HG03280 (cell line): Measurements from ENCODE around the gene HERC3.

Source experiments
- ATAC-seq: cut with Tn5 transposase; IDR thresholded peaks from one replicate; pipeline ENCODE4 v1.9.1; 2021; ENCODE audit warnings: mild to moderate bottlenecking, moderate library complexity; ENCODE audit not compliant: unreplicated experiment

Gene HERC3

GRCh38 chr4:88744609-88745008 lies 152.3 kb downstream of the HERC3 start:
- ATAC-seq = no peak

DNA sequence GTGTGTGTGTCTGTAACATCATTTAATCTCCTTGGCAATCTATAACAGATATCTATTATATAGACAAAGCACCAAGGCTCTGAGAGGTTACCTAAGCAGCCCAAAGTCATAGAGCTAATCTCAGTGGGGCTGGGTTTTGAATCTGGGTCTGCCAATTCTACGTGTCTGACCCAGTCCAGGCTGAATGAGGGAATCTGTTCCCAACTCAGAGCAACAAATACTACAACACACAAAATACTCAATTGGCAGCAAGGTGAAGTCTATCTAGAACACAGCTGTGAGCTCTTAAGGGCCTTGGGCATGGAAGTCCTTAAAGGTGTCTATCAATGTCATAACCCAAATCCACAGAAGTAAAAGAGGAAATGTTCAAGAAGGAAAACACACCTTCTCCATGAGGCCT lies 152.9 kb downstream of the HERC3 start:
- no peak for ATAC-seq

DNA sequence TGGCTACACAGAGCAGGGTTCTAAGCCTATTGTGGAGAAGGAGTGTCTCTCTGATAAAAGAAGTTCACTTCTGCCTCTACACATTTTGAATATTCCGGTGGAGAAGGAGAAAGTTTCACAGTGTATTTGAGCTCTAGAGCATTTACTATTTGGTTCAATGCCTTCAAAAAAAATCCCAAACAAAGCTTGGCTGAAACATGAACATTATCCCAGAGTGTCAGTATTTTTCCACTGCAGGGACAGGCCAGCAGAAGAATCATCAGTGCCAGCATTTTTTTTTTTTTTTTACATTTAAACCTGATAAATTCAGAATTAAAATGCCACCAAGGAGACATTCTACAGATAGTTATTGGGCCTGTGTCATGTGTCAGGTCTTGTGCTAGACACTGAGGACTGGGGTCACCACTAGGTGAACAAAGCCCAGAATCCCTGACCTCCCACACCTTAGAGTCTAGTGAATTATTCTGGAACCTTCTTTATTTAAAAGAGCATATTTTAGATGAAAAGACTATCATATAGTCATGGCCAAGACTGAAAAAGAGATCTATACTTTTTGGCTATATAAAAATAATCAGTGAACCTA lies 153.4 kb downstream of the HERC3 start:
- ATAC-seq = no peak

- ATAC-seq = no peak
Observed at GRCh38 chr4:88746206-88746605, 153.9 kb downstream of the HERC3 start.

GRCh38 chr4:88747351-88747750 lies 155.1 kb downstream of the HERC3 start:
- no peak for ATAC-seq

GRCh38 chr4:88750369-88750768 lies 158.1 kb downstream of the HERC3 start:
- no peak for ATAC-seq

- ATAC-seq = no peak
Observed at GRCh38 chr4:88751258-88752075, 159.2 kb downstream of the HERC3 start.

GRCh38 chr4:88752076-88752463 lies 159.8 kb downstream of the HERC3 start:
- no peak for ATAC-seq

DNA sequence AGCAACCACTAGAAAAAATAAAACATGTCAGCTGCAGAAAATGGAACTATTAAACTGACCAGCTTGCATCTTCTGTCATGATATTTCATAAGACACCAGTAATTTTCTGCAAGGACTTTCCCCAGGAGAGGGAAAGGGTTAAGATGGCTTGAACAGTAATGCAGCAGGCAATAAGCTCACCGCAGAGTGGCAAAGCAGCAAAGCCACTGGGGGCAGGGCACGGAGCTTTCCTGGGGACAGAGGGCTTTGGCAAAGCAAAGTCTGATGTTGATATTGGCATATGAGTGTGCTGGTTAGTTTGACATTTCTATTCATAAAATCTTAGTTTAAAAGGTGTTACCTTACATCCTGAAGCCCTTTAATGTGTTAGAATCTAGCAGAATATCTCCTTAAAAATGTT lies 160.5 kb downstream of the HERC3 start:
- ATAC-seq = no peak

GRCh38 chr4:88753658-88754571 lies 161.6 kb downstream of the HERC3 start:
- ATAC-seq = no peak

DNA sequence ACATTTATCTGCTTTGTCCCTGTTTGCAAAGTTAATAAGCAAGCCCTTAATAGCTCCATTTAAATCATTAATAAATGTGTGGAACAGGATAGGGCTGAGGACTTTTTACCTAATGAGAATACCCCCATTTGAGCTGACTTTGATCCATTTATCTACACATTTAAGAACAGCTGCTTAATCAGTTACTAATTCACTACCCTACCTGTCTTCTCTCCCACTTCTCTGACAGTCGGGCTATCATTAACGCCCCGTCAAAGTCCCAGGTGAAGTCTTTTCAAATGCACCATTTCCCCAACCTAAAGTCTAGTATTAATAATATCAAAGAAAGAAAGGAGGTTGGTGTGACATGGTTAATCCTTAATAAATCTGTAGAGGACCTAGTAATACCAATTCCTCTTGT lies 162.5 kb downstream of the HERC3 start:
- no peak for ATAC-seq

- ATAC-seq = no peak
Observed at GRCh38 chr4:88755454-88755853, 163.2 kb downstream of the HERC3 start.

DNA sequence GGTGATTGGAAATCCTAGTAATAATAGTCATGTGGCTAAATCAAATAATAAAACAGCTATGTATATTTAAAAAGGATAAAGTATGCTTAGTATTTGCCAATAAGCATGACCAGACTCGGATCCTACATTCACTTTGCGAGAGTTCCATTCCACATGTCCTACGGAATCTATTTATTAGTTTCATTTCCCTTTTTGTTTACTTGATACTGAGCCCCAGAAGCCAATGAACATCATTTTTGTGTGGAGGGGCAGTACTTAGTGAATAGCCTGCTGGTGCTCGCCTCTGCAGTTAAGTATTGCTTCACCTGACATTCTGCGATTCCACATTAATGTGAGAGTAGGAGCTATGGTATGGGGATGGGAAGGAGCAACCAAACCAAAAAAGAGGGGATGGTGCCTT lies 163.9 kb downstream of the HERC3 start:
- no peak for ATAC-seq

DNA sequence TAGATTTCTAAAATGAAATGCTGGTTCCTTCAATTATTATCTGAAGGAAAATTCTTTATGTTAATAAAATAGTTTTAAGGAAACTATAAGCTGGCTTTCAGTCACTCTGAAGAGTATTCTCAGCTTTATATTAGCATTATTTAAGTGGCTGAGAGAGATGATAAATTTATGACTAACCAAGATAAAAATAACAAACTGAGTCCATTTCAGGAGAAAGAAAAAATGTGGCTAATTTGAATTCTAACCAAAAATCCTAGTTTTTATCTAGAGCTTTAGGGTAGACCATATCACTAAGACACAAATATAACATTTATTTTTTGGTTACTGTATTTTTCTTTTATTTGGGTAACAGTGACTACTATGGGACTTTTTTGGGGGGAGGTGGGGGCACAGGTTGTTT lies 164.8 kb downstream of the HERC3 start:
- ATAC-seq = no peak

DNA sequence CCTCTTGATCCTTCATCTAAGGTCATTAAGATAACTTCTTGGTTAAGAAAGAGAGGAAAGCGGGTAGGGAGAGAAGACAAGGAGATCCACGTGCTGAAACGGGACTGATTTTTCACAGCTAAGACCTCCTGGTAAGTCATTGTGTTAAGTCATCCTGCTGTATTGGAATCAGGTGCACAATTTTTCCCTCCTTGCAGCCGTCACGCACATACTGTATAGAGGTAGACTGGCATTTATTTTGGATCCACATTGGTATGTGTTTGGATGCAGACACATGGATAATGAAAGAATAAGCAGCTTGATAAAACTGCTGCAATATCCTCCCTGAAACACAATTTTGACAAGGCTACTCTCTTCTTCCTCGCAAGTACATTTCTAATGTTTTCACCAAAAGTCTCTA lies 165.5 kb downstream of the HERC3 start:
- ATAC-seq = no peak
